Right atrium auricular region (tissue), 2 donors: ENCODE data around the gene DRGX. TPM values are rescaled to one million over a fixed set of nuclear protein-coding genes. Genes with fewer than 3 reads are reported as not detected.

Source experiments
- DNase-seq: peaks from one replicate; pipeline ENCODE4 v3.0.0-alpha.2; 2019; ENCODE audit warnings: low spot score
- H3K27ac ChIP-seq, 2 donors: fragments of 200-600 bp; sonication (generic); 1 replicate in 1 of 2; 2 replicates in 1 of 2; pipeline ENCODE4 v1.5.1; 2016 to 2019
- H3K27me3 ChIP-seq, 2 donors: fragments of 200-600 bp; sonication (generic); one replicate each; pipeline versions ENCODE4 v1.5.1 to v1.6.0; 2017 to 2019
- H3K36me3 ChIP-seq: fragments of 200-600 bp; sonication (generic); one replicate; pipeline ENCODE4 v1.5.1; 2016
- H3K4me1 ChIP-seq, 2 donors: fragments of 200-600 bp; sonication (generic); one replicate each; pipeline versions ENCODE4 v1.5.1 to v1.6.0; 2017 to 2019
- H3K4me3 ChIP-seq, 2 donors: fragments of 200-600 bp; sonication (generic); 1 replicate in 1 of 2; 2 replicates in 1 of 2; pipeline ENCODE4 v1.5.1; 2017 to 2019; ENCODE audit warnings: mild to moderate bottlenecking in 1 of 2, moderate library complexity in 1 of 2
- H3K9me3 ChIP-seq, 2 donors: fragments of 200-600 bp; sonication (generic); one replicate each; pipeline ENCODE4 v1.5.1; 2019
- CTCF ChIP-seq, 2 donors: fragments of 200-600 bp; sonication (generic); IDR thresholded peaks; one replicate each; pipeline ENCODE4 v1.5.1; 2019; ENCODE audit warnings: antibody characterized with exemption in 2 of 2
- total RNA-seq, 2 donors: library from RNA; depleted of rRNA; stranded (reverse); fragments of >200 nt; gene quantifications; one replicate each; pipeline ENCODE4 v1.1.0, GENCODE V29; 2016

DRGX gene
- total RNA-seq, 2 donors from 2014 or later = not detected

- H3K4me3 ChIP-seq = no peak overlapping the region
- H3K9me3 ChIP-seq = peaks cover 0 to 7% of the 10 kb centered on the region in 2 donors
- H3K27me3 ChIP-seq = no peaks in the 10 kb centered on the region
- DNase-seq = no peak
- no peak for TF ChIP-seq CTCF (IDR thresholded peaks at IDR 0.05)
- H3K36me3 ChIP-seq = no peaks in the 10 kb centered on the region
- no peak overlapping the region for H3K27ac ChIP-seq
- peaks cover 0 to 21% of the 10 kb centered on the region in 2 donors for H3K4me1 ChIP-seq
Measured at GRCh38 chr10:49356944-49357343, 38.9 kb downstream of the DRGX start.

GRCh38 chr10:49356181-49356580, 39.7 kb downstream of the DRGX start:
- Histone ChIP-seq H3K4me3 (no peak overlapping the region), H3K27me3 (no peaks in the 10 kb centered on the region), H3K9me3 (peaks cover 0 to 7% of the 10 kb centered on the region in 2 donors), H3K4me1 (peaks cover 0 to 16% of the 10 kb centered on the region in 2 donors), H3K36me3 (no peaks in the 10 kb centered on the region), H3K27ac (no peak overlapping the region)
- TF ChIP-seq CTCF (IDR thresholded peaks at IDR 0.05) = no peak
- no peak for DNase-seq

GRCh38 chr10:49355221-49355620, 40.7 kb downstream of the DRGX start:
- H3K27me3 ChIP-seq = no peaks in the 10 kb centered on the region
- H3K4me1 ChIP-seq = peaks cover 0 to 6% of the 10 kb centered on the region in 2 donors
- no peaks in the 10 kb centered on the region for H3K36me3 ChIP-seq
- peaks cover 0 to 10% of the 10 kb centered on the region in 2 donors for H3K9me3 ChIP-seq
- no peak for DNase-seq
- no peak overlapping the region for H3K4me3 ChIP-seq
- no peak for TF ChIP-seq CTCF (IDR thresholded peaks at IDR 0.05)
- H3K27ac ChIP-seq = no peak overlapping the region

- Histone ChIP-seq H3K36me3 (no peaks in the 10 kb centered on the region), H3K27me3 (no peaks in the 10 kb centered on the region), H3K27ac (no peak overlapping the region), H3K9me3 (peaks cover 0 to 17% of the 10 kb centered on the region in 2 donors), H3K4me1 (peaks cover 0 to under 1% of the 10 kb centered on the region in 2 donors), H3K4me3 (no peak overlapping the region)
- no peak for DNase-seq
- TF ChIP-seq CTCF (IDR thresholded peaks at IDR 0.05) = no peak
Measured at GRCh38 chr10:49354593-49354992, 41.3 kb downstream of the DRGX start.

- no peak for TF ChIP-seq CTCF (IDR thresholded peaks at IDR 0.05)
Measured at GRCh38 chr10:49353895-49354566, 41.9 kb downstream of the DRGX start.

More at GRCh38 chr10:49353895-49354566, 41.9 kb downstream of the DRGX start:
- DNase-seq = no peak
- no peaks in the 10 kb centered on the region for H3K36me3 ChIP-seq
- H3K27ac ChIP-seq = no peak overlapping the region
- H3K9me3 ChIP-seq = peaks cover 0 to 19% of the 10 kb centered on the region in 2 donors
- H3K27me3 ChIP-seq = no peaks in the 10 kb centered on the region
- H3K4me3 ChIP-seq = no peak overlapping the region
- H3K4me1 ChIP-seq = no peaks in the 10 kb centered on the region
